GM12892 (cell line): ENCODE results near the gene SH3RF3.

Source experiments
- POLR2A ChIP-seq: IDR thresholded peaks from 2 replicates; pipeline ENCODE4 v1.6.1; 2011; ENCODE audit warnings: low read depth, low read length, control low read depth
- TAF1 ChIP-seq: IDR thresholded peaks from 2 replicates; pipeline ENCODE4 v1.6.1; 2011; ENCODE audit warnings: low read depth, mild to moderate bottlenecking, control low read depth, low read length, borderline replicate concordance

- TF ChIP-seq TAF1 (no peak), POLR2A (no peak)
Observed at GRCh38 chr2:109238580-109238979, 109.6 kb downstream of the SH3RF3 start.
